HG02678 (cell line): ENCODE measurements around the gene RPL10.

Experiments
- ATAC-seq: cut with Tn5 transposase; IDR thresholded peaks from one replicate; pipeline ENCODE4 v1.9.1; 2021; ENCODE audit warnings: mild to moderate bottlenecking, moderate library complexity; ENCODE audit not compliant: unreplicated experiment

The RPL10 gene

DNA sequence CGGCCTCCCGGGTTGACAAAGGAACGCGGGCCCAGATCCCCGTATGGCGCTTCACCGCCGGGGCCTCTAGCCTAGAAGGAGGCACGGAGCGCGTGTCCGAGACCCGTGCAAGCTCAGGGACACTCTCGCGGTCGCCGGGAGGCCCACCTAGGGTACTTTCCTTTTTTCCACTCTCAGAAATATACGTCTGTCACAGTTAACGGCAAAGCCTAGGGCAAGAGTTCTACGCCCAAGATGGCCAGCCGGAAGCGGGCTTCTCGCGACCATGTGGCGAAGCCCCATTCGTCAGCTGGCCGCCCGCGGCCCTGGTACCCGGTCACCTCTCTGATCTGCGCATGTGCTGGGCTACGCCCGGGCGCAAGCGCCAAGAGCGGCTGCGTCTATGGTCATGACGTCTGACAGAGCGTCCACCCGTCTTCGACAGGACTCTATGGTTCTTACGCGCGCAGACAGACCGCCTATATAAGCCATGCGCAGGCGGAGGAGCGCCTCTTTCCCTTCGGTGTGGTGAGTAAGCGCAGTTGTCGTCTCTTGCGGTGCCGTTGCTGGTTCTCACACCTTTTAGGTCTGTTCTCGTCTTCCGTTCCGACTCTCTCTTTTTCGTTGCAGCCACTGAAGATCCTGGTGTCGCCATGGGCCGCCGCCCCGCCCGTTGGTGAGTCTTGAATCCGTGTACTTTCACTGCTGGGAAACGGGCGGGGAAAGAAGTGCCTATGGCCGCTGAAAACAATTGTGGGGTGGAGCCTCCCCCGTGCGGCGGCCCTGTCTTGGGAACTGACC is at the start of gene RPL10:
Gene RPL10 (plus strand): TSS at position 490 of the 780 bp plus-strand sequence. CDS start 143 bp downstream, at position 633.
- peak; percentile 80 for ATAC-seq

DNA sequence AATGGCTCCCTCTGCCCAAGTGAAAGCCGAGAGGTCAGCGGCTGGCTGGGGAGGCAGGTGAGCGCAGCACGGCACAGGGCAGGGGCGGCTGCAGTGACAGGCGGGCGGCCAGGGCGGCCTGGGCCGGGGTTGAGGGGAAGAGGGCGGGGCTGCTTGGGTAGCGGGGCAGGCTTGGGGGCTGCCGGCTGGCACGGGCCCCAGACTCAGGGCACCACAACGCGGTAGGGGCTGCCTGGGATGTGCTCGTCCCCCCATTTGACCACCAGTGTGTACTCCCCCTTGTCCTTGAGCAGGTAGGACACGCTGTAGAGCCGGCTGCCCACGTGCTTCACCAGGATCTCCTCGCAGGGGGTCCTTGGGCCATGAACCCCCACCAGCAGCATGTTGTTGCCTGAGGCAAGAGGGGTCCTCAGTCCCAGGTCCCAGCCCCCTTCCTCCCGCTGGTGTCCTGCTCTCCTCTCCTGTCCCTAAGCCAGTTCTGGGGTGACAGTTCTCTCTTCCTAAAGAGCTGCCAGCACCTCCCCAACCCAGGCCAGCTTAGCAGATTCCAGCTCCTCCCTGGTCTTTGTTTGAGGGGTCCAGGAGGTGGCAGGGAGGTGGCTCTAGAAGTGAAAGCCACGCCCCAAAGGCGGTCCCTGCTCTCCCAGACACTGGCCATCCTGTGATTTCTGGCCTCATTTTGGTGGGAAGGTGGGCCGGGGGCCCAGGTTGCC is 49.4 kb upstream of the RPL10 start:
- ATAC-seq, result no peak

DNA sequence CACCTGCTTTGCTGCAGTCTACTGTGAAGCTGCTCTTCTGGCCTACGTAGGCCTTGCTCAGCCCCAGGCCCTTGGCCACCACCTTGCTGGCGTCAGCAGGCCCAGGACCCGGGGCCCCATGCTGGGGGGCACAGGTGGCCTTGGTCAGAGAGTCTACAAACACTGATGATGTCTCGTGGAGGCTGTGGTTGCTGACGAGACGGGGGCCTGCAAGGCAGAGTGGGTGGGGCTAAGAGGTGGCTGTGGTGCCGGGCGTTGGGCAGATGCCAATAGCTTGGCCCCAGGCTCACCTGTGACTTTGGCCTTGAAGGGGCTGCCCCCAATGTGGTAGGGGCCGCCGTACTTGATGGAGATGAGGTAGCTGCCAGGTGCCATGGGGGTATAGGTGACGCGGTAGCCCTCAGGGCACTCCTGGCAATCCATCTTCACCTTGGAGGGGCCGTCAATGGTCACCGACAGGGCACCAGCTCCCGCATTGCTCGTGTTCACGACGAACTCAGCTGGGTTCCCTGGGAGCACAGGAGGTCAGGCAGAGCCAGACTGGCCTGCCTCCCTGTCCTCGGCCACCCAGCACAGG is 48.7 kb upstream of the RPL10 start:
- ATAC-seq, result no peak

DNA sequence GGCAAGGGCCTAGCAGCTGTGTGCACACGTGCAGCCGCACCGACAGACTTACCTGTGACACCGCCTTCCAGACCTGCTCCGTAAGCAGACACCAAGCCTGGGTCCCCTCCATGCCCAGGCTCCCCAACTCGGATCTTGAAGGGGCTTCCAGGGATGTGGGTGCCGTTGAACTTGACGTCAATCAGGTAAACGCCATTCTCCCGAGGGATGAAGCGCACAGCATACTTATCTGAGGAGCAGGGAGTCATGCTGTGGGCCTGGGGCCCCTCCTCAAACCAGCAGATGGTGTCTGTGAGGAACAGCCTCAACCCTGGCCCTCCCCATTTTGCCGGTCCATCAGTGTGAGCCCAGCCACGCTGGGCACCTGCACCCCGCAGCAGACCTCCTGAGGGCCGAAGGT is 48.2 kb upstream of the RPL10 start:
- no peak for ATAC-seq

DNA sequence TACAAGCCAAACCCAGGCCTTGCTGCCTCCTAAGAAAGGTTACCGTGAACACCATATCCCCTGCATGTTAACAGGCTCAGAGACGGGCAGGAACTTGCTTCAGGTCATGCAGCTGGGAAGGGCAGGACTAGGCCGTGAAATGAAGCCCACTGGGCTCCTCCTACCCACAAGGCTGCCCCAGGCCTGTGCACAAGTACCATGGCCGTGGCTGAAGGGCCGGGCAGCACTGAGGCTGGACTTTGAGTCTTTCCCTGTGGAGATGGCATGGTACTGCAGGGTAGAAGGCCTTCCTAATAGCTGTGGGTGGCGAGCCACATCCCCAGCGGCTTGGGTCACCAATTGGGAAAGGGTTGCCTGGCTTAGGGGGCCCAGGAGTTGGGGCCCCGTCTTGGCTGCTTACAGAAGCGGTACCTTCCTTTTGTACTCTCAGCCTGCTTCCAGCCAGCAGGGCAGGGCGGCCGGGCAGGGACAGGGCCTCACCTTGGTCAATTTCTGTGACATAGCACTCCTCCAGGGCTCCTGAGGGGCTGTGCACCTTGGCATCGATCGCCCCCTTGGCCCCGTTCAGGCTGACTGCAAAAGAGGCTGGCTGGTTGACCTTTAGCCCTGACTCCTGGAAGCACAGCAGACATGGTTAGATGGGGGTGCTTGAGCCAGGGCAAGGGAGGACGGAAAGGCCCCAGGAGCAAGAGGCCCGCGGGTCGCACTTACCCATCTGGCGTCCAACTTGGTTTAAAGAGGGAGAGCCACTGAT is 47.6 kb upstream of the RPL10 start:
- ATAC-seq, result no peak

DNA sequence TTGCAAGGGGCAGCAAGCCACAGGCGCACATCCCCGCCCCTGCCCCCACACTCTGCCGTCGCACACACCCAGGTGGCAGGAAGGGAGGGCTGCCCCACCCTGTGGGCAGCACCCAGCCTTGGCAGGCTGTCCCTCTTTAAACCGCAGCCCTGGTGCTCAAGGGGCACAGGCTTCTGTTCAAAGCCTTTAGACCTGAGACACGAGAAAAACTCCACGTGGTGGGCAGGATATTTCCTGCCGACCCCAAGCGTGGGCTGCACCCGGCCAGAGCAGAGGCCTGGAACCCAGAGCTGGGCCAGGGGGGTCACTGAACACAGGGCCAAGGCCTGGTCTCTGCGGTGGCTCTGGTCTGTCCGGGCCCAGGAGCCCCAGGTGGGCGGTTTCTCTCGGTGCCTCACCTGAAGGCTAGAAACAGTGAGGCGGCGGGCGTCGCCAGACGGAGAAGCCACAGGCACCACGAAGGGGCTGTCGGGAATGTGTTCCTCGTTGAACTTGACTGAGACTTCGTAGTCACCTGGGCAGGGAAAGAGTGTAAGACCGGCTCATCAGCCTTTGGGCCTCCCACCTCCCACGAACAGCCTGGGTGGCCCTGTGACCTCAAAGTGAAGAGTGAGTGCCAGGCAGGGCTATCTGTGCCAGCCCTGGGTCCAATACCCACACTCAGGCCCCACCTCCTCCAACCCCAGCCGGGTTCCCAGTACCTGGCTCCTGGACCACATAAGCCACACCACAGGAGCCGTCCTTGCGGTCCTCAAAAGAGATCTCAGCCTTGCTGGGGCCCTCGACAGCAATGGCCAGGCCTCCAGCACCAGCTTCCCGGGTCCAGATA is 46.8 kb upstream of the RPL10 start:
- ATAC-seq, result no peak

DNA sequence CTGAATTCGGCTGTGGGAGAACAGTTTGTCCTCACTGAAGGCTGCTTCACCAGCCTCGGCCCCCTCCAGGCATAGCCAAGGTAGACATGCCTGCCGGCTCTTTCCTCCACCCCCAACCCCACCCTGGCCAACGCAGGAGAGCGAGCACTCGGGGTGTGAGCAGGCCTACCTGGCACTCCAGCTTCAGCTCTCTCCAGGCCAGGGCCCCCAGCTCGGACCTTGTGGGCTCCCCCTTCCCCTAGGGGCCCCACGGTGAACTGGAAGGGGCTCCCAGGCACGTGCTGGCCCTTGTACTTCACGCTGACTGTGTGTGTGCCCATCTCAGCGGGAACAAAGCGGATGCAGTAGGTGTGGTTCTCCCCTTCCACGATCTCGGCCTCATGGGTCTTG is 46.2 kb upstream of the RPL10 start:
- no peak for ATAC-seq

DNA sequence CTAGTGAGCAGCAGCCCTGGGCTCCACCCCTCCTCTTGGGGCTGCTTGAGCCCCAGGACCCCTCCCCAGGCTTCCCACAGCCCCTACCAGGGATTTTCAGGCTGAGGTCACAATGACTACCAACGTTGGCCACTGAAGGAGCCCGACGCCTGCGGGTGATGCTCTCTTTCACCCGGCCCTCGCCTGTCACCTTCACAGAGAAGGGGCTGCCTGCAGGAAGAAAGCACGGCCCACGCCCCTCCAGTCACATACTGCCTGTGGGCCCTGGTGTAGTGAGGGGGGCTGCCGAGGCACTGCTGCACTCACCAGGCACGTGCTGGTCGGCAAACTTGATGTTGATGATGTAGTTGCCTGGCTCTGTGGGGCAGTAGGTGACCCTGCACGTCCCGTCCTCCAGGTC is 45.7 kb upstream of the RPL10 start:
- ATAC-seq, result no peak

DNA sequence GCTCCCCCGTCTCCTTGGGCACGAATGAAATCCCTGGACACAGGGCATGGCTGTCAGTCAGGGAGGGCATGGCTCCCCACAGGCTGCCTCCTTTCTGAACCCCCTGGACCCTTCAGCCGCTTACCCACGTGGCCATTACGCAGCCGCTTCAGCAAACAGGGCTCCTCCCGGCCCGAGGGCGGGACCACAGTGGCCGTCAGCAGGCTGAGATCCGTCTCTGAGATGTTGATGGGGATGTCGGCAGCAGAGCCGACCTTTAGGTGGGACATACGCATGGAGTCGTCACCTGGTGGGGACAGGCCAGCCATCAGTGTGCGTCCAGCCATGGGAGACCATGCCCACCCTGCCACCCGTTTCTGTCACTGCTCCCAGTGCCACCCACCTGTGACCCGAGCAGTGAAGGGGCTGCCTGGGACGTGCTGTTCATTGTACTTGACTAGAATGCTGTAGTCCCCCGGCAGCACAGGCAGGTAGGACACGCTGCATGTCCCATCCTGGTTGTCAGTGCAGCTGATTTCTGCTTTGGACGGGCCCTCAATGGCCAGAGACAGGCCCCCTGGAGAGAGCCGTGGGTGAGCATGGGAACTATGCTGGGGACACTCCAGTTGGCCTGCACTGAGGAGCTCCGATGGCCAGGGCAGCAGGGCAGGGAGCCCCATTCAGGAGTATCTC is 44.9 kb upstream of the RPL10 start:
- ATAC-seq, result no peak

DNA sequence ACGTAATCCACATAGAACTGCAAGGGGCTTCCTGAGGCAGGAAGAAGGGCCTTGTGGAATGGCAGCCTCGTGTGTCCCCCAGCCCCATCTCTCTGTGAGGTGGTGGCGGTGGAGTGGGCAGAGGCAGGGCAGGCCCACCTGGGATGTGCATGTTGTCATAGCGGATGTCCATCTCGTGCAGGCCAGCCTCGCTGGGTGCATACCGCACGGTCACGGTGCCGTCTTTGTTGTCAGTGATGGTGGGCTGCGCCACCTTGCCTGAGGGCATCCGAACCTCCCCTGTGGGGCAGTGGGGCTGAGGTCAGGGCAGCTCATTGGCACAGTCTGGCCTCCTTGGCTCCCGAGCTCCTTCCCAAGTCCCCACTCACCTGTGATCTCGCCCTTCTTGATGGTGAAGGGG is 44.2 kb upstream of the RPL10 start:
- ATAC-seq, result no peak

DNA sequence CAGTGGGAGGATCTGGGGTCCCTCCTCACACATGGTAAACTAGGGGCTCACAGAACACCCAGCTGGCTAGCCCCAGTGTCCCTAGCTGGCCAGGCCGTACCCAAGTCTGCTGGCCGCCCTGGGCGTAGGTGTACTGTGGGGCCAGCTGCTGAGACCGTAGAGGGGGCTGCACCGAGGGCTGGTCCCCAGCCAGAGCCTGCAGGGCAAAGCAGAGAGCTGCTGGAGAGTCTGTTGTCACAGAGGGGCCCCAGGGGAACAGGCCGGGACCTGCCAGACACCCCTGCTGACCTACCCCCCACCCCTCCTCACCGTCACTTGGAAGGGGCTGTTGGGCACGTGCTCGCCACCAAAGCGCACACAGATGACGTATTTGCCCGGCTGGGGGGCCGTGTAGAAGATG is 43.7 kb upstream of the RPL10 start:
- ATAC-seq, result no peak

DNA sequence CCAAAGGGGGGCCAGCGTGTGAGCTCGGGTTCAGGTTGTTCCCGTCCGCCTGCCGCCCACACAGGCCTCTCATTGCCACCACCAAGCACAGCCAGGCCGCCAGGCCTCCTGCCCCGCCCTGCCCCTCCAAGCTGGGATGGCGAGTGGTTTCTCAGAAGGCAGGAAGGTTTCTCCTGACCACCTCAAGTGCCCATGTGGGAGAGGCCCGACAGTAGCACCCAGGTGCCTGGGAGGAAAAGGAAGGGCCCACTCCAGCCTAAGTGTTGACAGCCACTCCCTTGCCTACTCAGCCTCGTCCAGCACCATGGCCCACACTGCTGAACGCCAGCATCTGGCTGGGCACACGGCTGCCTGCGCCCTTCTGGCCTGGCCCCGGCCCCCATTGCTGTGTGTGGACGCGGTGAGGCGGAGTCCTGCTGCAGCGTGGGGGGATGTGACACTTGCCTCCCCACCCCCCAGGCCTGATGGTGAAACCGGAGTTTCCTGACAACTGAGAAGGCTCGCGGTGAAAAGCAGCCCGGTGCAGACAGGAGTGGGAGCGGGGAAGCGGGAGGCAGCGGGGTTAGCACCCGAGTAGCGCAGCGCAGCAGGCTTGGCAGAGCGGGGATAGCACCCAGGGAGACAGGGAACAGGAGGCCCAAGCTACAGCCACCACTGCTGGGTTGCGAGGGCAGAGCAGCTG is 42.9 kb upstream of the RPL10 start:
- no peak for ATAC-seq

DNA sequence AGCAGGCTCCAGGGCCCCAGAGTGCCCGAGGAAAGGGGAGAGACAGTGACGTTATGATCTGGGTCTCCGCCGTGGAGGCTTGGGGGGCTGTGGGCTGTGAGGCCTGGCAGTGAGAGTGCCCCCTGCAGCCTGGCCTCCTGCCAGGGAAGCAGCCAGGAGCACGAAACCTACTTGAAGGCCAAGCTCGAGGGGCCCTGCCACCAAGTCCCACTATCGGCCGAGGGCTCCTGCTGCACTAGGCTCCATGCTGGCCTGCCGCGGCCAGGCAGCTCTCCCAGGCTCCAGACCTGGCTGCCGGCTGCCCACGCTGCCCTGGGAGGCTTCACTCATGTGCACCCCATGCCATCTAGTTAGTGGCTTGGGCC is 42.4 kb upstream of the RPL10 start:
- no peak for ATAC-seq

DNA sequence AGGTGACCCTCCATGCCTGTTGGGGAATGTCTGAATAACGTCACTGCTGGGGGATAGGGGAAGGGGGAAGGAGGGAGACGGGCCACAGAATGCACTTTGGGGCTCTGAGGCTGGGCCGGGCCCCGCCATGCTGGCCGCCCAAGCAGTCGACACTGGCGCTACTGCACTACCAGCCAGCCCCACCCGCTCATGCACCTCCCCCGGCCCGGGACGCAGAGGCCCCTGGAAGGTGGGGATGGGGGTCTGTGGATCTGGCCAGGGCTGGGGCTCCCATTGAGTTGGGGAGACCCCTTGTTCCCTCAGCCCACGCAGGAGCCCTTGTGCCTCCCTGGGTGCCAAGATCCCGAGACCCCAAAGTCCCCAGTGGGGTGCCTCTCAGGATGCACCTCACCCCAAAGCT is 41.6 kb upstream of the RPL10 start:
- ATAC-seq, result no peak

DNA sequence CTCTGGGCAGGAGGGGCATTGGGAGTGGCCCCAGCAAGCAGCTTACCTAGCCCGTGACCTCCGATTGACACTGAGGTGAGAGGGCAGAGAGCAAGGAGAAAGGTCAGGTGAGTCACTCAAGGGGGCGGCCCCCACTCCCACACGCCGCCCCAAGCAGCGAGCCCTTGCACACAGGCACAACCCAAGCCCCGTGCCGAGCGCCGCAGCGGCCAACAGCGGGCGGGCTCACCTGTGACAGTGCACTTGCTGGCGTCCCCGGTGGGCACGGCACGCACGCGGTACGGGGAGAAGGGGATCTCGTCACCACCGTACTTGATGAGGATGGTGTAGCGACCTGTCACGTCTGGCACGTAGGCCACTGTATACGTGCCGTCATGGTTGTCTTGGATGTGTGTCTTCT is 41.0 kb upstream of the RPL10 start:
- ATAC-seq, result no peak

DNA sequence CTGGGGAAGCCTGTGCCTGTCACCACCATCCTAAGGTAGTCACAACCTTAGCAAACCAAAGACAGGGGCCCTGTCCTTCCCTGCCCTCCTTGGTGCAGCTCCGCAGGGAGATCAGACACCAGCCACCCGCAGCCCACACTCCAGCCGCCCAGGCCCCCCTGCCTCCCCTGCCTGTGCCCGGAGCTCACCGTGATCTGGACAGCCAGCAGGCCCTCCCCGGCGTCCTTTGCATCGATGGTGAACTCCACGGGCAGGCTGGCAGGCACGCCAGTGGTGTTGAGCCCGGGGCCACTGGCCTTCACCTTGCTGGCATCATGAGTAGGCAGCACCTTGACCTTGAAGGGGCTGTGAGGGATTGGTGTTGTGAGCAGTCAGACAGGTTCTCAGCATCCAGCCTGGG is 40.2 kb upstream of the RPL10 start:
- ATAC-seq, result no peak

DNA sequence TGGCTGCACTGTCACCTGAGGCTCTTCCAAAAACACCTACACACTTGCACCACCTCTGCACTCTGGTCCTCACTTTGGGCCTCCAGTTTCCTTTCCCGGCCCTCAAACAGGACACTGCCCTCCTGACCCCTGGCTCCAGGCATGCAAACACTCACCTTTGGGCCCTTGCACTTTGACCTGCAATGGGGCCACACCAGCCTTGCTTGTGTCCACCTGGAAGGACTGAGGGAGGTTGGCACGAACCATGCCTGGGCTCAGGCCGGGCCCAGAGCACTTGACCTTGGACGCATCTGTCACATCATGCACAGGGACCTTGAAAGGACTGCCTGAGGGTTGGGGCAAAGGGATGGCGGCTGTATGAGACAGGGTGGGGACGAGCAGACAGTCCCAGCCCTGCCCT is 39.3 kb upstream of the RPL10 start:
- ATAC-seq, result no peak

DNA sequence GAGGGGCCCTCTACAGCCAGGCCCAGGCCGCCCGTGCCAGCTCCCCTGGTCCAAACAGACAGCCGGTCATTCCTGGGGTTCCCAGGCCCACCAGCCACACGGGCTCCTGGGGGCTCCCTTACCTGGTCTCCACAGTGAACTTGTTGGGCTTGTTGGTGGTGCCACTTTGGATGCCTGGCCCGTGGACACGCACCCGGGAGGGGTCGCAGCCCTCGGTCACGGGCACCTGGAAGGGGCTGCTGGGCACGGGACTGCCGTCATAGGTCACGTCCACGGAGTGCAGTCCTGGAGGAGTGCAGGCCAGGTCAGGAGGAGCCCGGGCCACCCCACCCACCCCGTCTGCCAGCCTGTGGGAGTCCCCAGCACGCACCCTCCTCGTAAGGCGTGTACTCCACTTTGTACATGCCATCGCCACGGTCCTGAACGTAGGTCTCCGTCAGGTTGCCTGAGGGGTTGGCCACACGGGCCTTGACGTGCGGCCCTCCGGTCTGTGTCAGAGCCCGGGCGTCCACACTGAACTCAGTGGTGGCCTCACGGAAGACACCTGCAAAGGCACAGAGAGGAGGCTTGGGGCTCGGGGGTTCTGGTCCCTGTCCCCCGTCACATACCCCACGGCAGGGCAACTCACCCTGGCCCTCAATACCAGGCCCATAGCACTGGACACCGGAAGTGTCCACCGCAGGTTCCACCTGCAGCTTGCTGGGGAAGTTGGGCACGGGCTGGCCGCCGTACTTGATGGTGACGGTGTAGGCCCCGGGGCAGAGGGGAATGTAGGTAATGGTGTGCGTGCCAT is 38.6 kb upstream of the RPL10 start:
- no peak for ATAC-seq
